ENCODE data around the gene PARD3B.
"Not testable (repeated sequence)": the region's sequence is repeated elsewhere in the genome, so short reads cannot be mapped to it uniquely, and the experiment has no call there.

The PARD3B gene

GRCh38 chr2:204541637-204542036 is 3.6 kb upstream of the PARD3B start:
- no peak for DNase-seq

GRCh38 chr2:204542982-204543608 is 2.2 kb upstream of the PARD3B start:
- no peak for DNase-seq

- no peak for DNase-seq
Observed at GRCh38 chr2:204545861-204546735, 823 bp downstream of the PARD3B start.

- no peak for DNase-seq
Observed at GRCh38 chr2:204550751-204551511, 5.7 kb downstream of the PARD3B start.

GRCh38 chr2:204551512-204551863 is 6.2 kb downstream of the PARD3B start:
- DNase-seq, result no peak

GRCh38 chr2:204557604-204558003 is 12.3 kb downstream of the PARD3B start:
- DNase-seq, result no peak

- not testable (repeated sequence) for DNase-seq
Observed at GRCh38 chr2:204559358-204559757, 14.1 kb downstream of the PARD3B start.

GRCh38 chr2:204560902-204561301 is 15.6 kb downstream of the PARD3B start:
- no peak for DNase-seq

GRCh38 chr2:204561771-204562170 is 16.5 kb downstream of the PARD3B start:
- no peak for DNase-seq

- DNase-seq, result no peak
Observed at GRCh38 chr2:204566439-204566838, 21.2 kb downstream of the PARD3B start.

GRCh38 chr2:204570421-204570820 is 25.1 kb downstream of the PARD3B start:
- DNase-seq, result no peak

- no peak for DNase-seq
Observed at GRCh38 chr2:204571041-204571440, 25.8 kb downstream of the PARD3B start.

GRCh38 chr2:204571911-204572310 is 26.6 kb downstream of the PARD3B start:
- no peak for DNase-seq

- DNase-seq, result no peak
Observed at GRCh38 chr2:204573221-204573620, 27.9 kb downstream of the PARD3B start.

GRCh38 chr2:204574486-204574885 is 29.2 kb downstream of the PARD3B start:
- no peak for DNase-seq

GRCh38 chr2:204575463-204575862 is 30.2 kb downstream of the PARD3B start:
- DNase-seq, result no peak

- DNase-seq, result no peak
Observed at GRCh38 chr2:204576362-204576979, 31.2 kb downstream of the PARD3B start.

GRCh38 chr2:204578928-204579598 is 33.8 kb downstream of the PARD3B start:
- no peak for DNase-seq

GRCh38 chr2:204581946-204582345 is 36.7 kb downstream of the PARD3B start:
- DNase-seq, result no peak

- no peak for DNase-seq
Observed at GRCh38 chr2:204583773-204584172, 38.5 kb downstream of the PARD3B start.

- DNase-seq, result no peak
Observed at GRCh38 chr2:204585930-204586329, 40.7 kb downstream of the PARD3B start.

- DNase-seq, result no peak
Observed at GRCh38 chr2:204586444-204587180, 41.3 kb downstream of the PARD3B start.

Measured in activated CD4-positive, alpha-beta T cell treated with anti-CD3 and anti-CD28 coated beads, Interleukin-2, amount 50 U/mL, for 4 hours (primary cell).